K562 (cell line): ENCODE results near the gene RUVBL2. TPM values are rescaled to one million over a fixed set of nuclear protein-coding genes. Genes with fewer than 3 reads are reported as not detected.
A peak's percentile ranks its signal among the peaks of the same experiment; 100 is the strongest.

Source experiments
- ATAC-seq: fragments of 200-7000 bp; cut with Tn5 transposase; 3 replicates; pipeline ENCODE4 v1.9.1; 2020; ENCODE audit warnings: moderate library complexity
- BruUV-seq: library from RNA; stranded (reverse); fragments of 400-500 nt; replicated peaks from 2 replicates; lab custom pipeline; 2021; lab: Mats Ljungman, UMichigan
- CTCF ChIA-PET: fragments of 300-600 bp; formaldehyde crosslinking; extraction: SDS; loops from one replicate; lab custom pipeline; 2021; ENCODE audit warnings: low intra/inter-chr PET ratio; lab: Yijun Ruan, JAX
- POLR2A ChIA-PET: fragments of 300-600, 350-650 bp; sonication (Branson Sonifier 250); formaldehyde crosslinking; extraction: SDS; loops from one replicate; lab custom pipeline; 2021; ENCODE audit warnings: antibody characterized with exemption, inconsistent platforms; lab: Yijun Ruan, JAX
- DNase-seq, 4 experiments: peaks; one replicate each; pipeline versions ENCODE4 v3.0.0 to v3.0.0-alpha.2; 2011 to 2018; ENCODE audit warnings: low spot score in 3 of 4, mixed read lengths in 3 of 4; ENCODE audit errors: extremely low read depth in 1 of 4
- FAIRE-seq: peaks from 2 replicates; lab custom pipeline; 2011; peaks lifted over from hg19 to GRCh38; lab: Jason Lieb, UNC
- H2AFZ ChIP-seq: 2 replicates; pipeline ENCODE4 v1.6.0; 2011; ENCODE audit warnings: low read depth, low read length, control low read depth, inconsistent platforms
- H3K27ac ChIP-seq: fragments of 200-600 bp; 3 replicates; pipeline ENCODE4 v1.8.0; 2011; ENCODE audit warnings: low read depth, mild to moderate bottlenecking, control low read depth, inconsistent platforms, low read length, moderate library complexity, mixed read lengths; ENCODE audit errors: extremely low read depth
- H3K27me3 ChIP-seq, 2 experiments: fragments of 300-600 bp in 1 of 2; 2 replicates in 1 of 2; 3 replicates in 1 of 2; pipeline versions ENCODE4 v1.6.0 to v1.8.0; 2011; ENCODE audit warnings: inconsistent platforms in 2 of 2, low read length in 2 of 2, mild to moderate bottlenecking in 1 of 2, mixed read lengths in 1 of 2, moderate library complexity in 1 of 2; ENCODE audit not compliant: control insufficient read depth in 2 of 2, insufficient read depth in 2 of 2
- H3K36me3 ChIP-seq: fragments of 300-600 bp; 3 replicates; pipeline ENCODE4 v1.8.0; 2011; ENCODE audit warnings: mild to moderate bottlenecking, low read length, inconsistent platforms; ENCODE audit not compliant: control insufficient read depth, insufficient read depth
- H3K4me1 ChIP-seq, 2 experiments: fragments of 200-600 bp in 1 of 2; replicated peaks in 1 of 2; 2 replicates in 1 of 2; 3 replicates in 1 of 2; pipeline versions ENCODE4 v1.5.1 to v1.8.0; 2011; ENCODE audit warnings: inconsistent platforms in 2 of 2, low read length in 2 of 2, mild to moderate bottlenecking in 1 of 2, mixed read lengths in 1 of 2, moderate library complexity in 1 of 2; ENCODE audit not compliant: control insufficient read depth in 2 of 2, insufficient read depth in 2 of 2
- H3K4me2 ChIP-seq: 2 replicates; pipeline ENCODE4 v1.6.1; 2011; ENCODE audit warnings: low read length, control low read depth, inconsistent platforms, mixed read lengths; ENCODE audit not compliant: insufficient read depth
- H3K4me3 ChIP-seq: fragments of 200-600 bp; sonication (generic), shearing (Covaris generic); 2 replicates; pipeline ENCODE4 v1.5.1; 2016; ENCODE audit warnings: control low read depth, inconsistent platforms
- H3K79me2 ChIP-seq: fragments of 200-600 bp; 3 replicates; pipeline ENCODE4 v1.8.0; 2011; ENCODE audit warnings: low read length, inconsistent platforms; ENCODE audit not compliant: control insufficient read depth, insufficient read depth
- H3K9ac ChIP-seq, 2 experiments: 2 replicates each; pipeline versions ENCODE4 v1.6.0 to v1.6.1; 2011; ENCODE audit warnings: low read depth in 2 of 2, low read length in 2 of 2, control low read depth in 1 of 2, inconsistent platforms in 1 of 2, mild to moderate bottlenecking in 1 of 2, mixed read lengths in 1 of 2; ENCODE audit not compliant: insufficient read depth in 1 of 2
- H3K9me1 ChIP-seq: one replicate; pipeline ENCODE4 v1.6.0; 2011; ENCODE audit warnings: inconsistent platforms, mild to moderate bottlenecking, low read length, moderate library complexity; ENCODE audit not compliant: control insufficient read depth, insufficient read depth
- H3K9me3 ChIP-seq: replicated peaks from 2 replicates; pipeline ENCODE4 v1.5.1; 2011; ENCODE audit warnings: low read depth, low read length, inconsistent platforms; ENCODE audit not compliant: control insufficient read depth, insufficient read depth
- H4K20me1 ChIP-seq: replicated peaks from 2 replicates; pipeline ENCODE4 v1.6.1; 2011; ENCODE audit warnings: low read length, inconsistent platforms, mixed read lengths; ENCODE audit not compliant: control insufficient read depth, insufficient read depth
- ARID3A ChIP-seq: IDR thresholded peaks from 2 replicates; pipeline ENCODE4 v1.6.1; 2012; ENCODE audit warnings: low read depth, low read length, improper control_type of control experiment, borderline replicate concordance
- DACH1 ChIP-seq: fragments of 450-650 bp; IDR thresholded peaks from 2 replicates; pipeline ENCODE4 v1.6.1; 2018; ENCODE audit not compliant: partially characterized antibody
- GATAD2A ChIP-seq: fragments of 450-650 bp; IDR thresholded peaks from 2 replicates; pipeline ENCODE4 v1.6.1; 2017
- NCOA4 ChIP-seq: fragments of 450-650 bp; IDR thresholded peaks from 2 replicates; pipeline ENCODE4 v1.6.1; 2018; ENCODE audit warnings: mild to moderate bottlenecking; ENCODE audit not compliant: partially characterized antibody
- NFE2 ChIP-seq: IDR thresholded peaks from 2 replicates; pipeline ENCODE4 v1.6.1; 2014; ENCODE audit warnings: antibody characterized with exemption, low read depth
- PCBP1 ChIP-seq: fragments of 200-400 bp; formaldehyde crosslinking; IDR thresholded peaks from 2 replicates; pipeline ENCODE4 v1.6.1; 2018; ENCODE audit warnings: mild to moderate bottlenecking, low read depth, low read length; ENCODE audit not compliant: poor library complexity, severe bottlenecking
- SIRT6 ChIP-seq: IDR thresholded peaks from one replicate; pipeline ENCODE4 v1.6.1; 2012; ENCODE audit warnings: low read depth, mild to moderate bottlenecking, control low read depth, inconsistent platforms, low read length, moderate library complexity
- SRSF7 ChIP-seq: fragments of 200-400 bp; formaldehyde crosslinking; optimal IDR thresholded peaks from 2 replicates; pipeline ENCODE3; 2017; ENCODE audit warnings: mild to moderate bottlenecking, low read depth, low read length
- ZBED1 ChIP-seq: IDR thresholded peaks from 2 replicates; pipeline ENCODE4 v1.6.1; 2014
- WGBS: fragments of 100-300 bp; shearing (Covaris generic); methylation state at CpG from one replicate; pipeline ENCODE4 v1.1.6; 2016; ENCODE audit warnings: low coverage, mixed read lengths; ENCODE audit not compliant: insufficient coverage; ENCODE audit errors: missing lambda C conversion rate; 5-methylcytosine and 5-hydroxymethylcytosine counted together
- in situ Hi-C: fragments of 300-500 bp; cut with MboI; formaldehyde crosslinking; loops from 4 replicates; pipeline ENCODE4 v1.15.0; 2018; ENCODE audit warnings: inconsistent platforms, mixed read lengths
- intact Hi-C: fragments of 100-400 bp; cut with micrococcal nuclease; formaldehyde crosslinking; loops from 2 replicates; pipeline ENCODE4 v1.14.2; 2022
- polyA plus RNA-seq, 8 experiments: library from polyadenylated mRNA; depleted of rRNA in 4 of 8; stranded (reverse) in 5 of 8; unstranded in 3 of 8; fragments of >200 nt; fragmentation: Nextera tagmentation in 2 of 8; fragmentation: Illumina TruSeq in 1 of 8; extraction: Ambion mirVana in 2 of 8; extraction: Trizol in 1 of 8; gene quantifications; 2 replicates each; pipeline versions ENCODE4 v1.2.1 to v1.2.3, GENCODE V29; 2011 to 2014; ENCODE audit warnings: inconsistent platforms in 1 of 8, missing spikeins in 1 of 8
- total RNA-seq, 7 experiments: library from RNA; depleted of rRNA in 6 of 7; stranded (reverse); fragments of >200 nt in 6 of 7; fragmentation: Illumina TruSeq in 2 of 7; extraction: Trizol in 2 of 7; gene quantifications; 2 replicates each; pipeline versions ENCODE4 v1.2.1 to v1.2.3, GENCODE V29; 2011 to 2021; ENCODE audit warnings: low replicate concordance in 1 of 7
- TF ChIP-seq, protein P1 (sequence below): fragments of 200-800 bp; sonication (Bioruptor generic); IDR thresholded peaks from 2 replicates; pipeline ENCODE4 v1.6.1; 2017; ENCODE audit warnings: missing genetic modification characterization, missing compliant biosample characterization
- TF ChIP-seq, protein P2 (sequence below): sonication (generic); formaldehyde crosslinking; IDR thresholded peaks from 2 replicates; pipeline ENCODE4 v1.8.1; 2023; ENCODE audit warnings: mild to moderate bottlenecking, missing genetic modification reagents
- TF ChIP-seq, protein P3 (sequence below): fragments of 450-650 bp; IDR thresholded peaks from 2 replicates; pipeline ENCODE4 v1.6.1; 2016
- TF ChIP-seq, protein P4 (sequence below): sonication (generic); formaldehyde crosslinking; IDR thresholded peaks from 2 replicates; pipeline ENCODE4 v1.8.0; 2022; ENCODE audit warnings: missing genetic modification reagents, mild to moderate bottlenecking, borderline replicate concordance

Gene RUVBL2
- total and polyA plus RNA-seq, 9 of the 15 experiments (the other 6 are each of a cell fraction or from before 2014, with no cell fraction given), result 71.4 to 453 (median 237) TPM

GRCh38 chr19:48965806-48966540 lies 27.7 kb upstream of the RUVBL2 start:
- in situ Hi-C loops, result loop anchor here (10.0 kb wide), 1 partner anchor 91 kb away; the partner anchor contains the start of gene PPP1R15A
- CTCF ChIA-PET, result interaction anchor here (0.6 to 1.0 kb wide), 2 partner anchors 93 to 153 kb away, joined by 3 read pairs; no protein-coding TSS in a partner anchor
- TF ChIP-seq ZBED1 (peak; percentile 57), DACH1 (no peak), GATAD2A (no peak), ARID3A (no peak), NFE2 (no peak), SIRT6 (peak; percentile 31), SRSF7 (no peak), PCBP1 (no peak), NCOA4 (no peak)
- TF ChIP-seq, protein P1, sequence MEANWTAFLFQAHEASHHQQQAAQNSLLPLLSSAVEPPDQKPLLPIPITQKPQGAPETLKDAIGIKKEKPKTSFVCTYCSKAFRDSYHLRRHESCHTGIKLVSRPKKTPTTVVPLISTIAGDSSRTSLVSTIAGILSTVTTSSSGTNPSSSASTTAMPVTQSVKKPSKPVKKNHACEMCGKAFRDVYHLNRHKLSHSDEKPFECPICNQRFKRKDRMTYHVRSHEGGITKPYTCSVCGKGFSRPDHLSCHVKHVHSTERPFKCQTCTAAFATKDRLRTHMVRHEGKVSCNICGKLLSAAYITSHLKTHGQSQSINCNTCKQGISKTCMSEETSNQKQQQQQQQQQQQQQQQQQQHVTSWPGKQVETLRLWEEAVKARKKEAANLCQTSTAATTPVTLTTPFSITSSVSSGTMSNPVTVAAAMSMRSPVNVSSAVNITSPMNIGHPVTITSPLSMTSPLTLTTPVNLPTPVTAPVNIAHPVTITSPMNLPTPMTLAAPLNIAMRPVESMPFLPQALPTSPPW, result no peak
- TF ChIP-seq, protein P2, sequence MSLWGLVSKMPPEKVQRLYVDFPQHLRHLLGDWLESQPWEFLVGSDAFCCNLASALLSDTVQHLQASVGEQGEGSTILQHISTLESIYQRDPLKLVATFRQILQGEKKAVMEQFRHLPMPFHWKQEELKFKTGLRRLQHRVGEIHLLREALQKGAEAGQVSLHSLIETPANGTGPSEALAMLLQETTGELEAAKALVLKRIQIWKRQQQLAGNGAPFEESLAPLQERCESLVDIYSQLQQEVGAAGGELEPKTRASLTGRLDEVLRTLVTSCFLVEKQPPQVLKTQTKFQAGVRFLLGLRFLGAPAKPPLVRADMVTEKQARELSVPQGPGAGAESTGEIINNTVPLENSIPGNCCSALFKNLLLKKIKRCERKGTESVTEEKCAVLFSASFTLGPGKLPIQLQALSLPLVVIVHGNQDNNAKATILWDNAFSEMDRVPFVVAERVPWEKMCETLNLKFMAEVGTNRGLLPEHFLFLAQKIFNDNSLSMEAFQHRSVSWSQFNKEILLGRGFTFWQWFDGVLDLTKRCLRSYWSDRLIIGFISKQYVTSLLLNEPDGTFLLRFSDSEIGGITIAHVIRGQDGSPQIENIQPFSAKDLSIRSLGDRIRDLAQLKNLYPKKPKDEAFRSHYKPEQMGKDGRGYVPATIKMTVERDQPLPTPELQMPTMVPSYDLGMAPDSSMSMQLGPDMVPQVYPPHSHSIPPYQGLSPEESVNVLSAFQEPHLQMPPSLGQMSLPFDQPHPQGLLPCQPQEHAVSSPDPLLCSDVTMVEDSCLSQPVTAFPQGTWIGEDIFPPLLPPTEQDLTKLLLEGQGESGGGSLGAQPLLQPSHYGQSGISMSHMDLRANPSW (CRISPR knock-in tag), result no peak
- TF ChIP-seq, protein P3, sequence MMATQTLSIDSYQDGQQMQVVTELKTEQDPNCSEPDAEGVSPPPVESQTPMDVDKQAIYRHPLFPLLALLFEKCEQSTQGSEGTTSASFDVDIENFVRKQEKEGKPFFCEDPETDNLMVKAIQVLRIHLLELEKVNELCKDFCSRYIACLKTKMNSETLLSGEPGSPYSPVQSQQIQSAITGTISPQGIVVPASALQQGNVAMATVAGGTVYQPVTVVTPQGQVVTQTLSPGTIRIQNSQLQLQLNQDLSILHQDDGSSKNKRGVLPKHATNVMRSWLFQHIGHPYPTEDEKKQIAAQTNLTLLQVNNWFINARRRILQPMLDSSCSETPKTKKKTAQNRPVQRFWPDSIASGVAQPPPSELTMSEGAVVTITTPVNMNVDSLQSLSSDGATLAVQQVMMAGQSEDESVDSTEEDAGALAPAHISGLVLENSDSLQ, result no peak
- TF ChIP-seq, protein P4, sequence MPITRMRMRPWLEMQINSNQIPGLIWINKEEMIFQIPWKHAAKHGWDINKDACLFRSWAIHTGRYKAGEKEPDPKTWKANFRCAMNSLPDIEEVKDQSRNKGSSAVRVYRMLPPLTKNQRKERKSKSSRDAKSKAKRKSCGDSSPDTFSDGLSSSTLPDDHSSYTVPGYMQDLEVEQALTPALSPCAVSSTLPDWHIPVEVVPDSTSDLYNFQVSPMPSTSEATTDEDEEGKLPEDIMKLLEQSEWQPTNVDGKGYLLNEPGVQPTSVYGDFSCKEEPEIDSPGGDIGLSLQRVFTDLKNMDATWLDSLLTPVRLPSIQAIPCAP (CRISPR knock-in tag), result no peak

More at GRCh38 chr19:48965806-48966540, 27.7 kb upstream of the RUVBL2 start:
- H3K36me3 ChIP-seq, result peaks cover 52% of the 10 kb centered on the region
- DNase-seq (peak; percentile 49 to 88 (median 55)), FAIRE-seq (peak; percentile 44), ATAC-seq (peak; percentile 9)
- peaks cover 21% of the 10 kb centered on the region for H4K20me1 ChIP-seq
- under 1% methylated on average over 34 of the region's 36 CpGs for WGBS
- no peaks in the 10 kb centered on the region for H3K9me1 ChIP-seq
- H3K27ac ChIP-seq, result peak overlapping the region; percentile 82
- POLR2A ChIA-PET, result interaction anchor here (0.5 to 14.5 kb wide), 47 partner anchors 12 to 668 kb away, joined by 3 to 439 read pairs (median 4); partner anchors contain the start of genes BAX, BCAT2, DHDH and GYS1
- H3K4me2 ChIP-seq, result peak overlapping the region; percentile 99
- no peak overlapping the region for H2AFZ ChIP-seq
- peaks cover 41 to 70% of the 10 kb centered on the region in 2 experiments for H3K4me1 ChIP-seq
- H3K9ac ChIP-seq, result peak overlapping the region; percentile 90 to 91
- H3K4me3 ChIP-seq, result peak overlapping the region; percentile 70
- H3K9me3 ChIP-seq, result no peaks in the 10 kb centered on the region
- intact Hi-C loops, result loop anchor here (2.0 to 5.0 kb wide), 2 partner anchors 34 to 65 kb away; partner anchors contain the start of genes DHDH and NUCB1
- BruUV-seq, result TSS peak; percentile 87
- no peaks in the 10 kb centered on the region for H3K27me3 ChIP-seq
- peaks cover 56% of the 10 kb centered on the region for H3K79me2 ChIP-seq
